Lower leg skin (tissue), 3 donors: Measurements from ENCODE around the gene TNFAIP8L1.

Experiments
- POLR2A ChIP-seq, 2 donors: fragments of 450-650 bp; IDR thresholded peaks; one replicate each; pipeline ENCODE4 v1.6.1; 2016 to 2017; ENCODE audit warnings: antibody characterized with exemption in 2 of 2, mild to moderate bottlenecking in 1 of 2, moderate library complexity in 1 of 2
- TF ChIP-seq, protein P1 (sequence below), 3 donors: fragments of 450-650 bp; IDR thresholded peaks; one replicate each; pipeline ENCODE4 v1.5.1; 2016; ENCODE audit warnings: antibody characterized with exemption in 3 of 3, mild to moderate bottlenecking in 3 of 3, moderate library complexity in 2 of 3

DNA sequence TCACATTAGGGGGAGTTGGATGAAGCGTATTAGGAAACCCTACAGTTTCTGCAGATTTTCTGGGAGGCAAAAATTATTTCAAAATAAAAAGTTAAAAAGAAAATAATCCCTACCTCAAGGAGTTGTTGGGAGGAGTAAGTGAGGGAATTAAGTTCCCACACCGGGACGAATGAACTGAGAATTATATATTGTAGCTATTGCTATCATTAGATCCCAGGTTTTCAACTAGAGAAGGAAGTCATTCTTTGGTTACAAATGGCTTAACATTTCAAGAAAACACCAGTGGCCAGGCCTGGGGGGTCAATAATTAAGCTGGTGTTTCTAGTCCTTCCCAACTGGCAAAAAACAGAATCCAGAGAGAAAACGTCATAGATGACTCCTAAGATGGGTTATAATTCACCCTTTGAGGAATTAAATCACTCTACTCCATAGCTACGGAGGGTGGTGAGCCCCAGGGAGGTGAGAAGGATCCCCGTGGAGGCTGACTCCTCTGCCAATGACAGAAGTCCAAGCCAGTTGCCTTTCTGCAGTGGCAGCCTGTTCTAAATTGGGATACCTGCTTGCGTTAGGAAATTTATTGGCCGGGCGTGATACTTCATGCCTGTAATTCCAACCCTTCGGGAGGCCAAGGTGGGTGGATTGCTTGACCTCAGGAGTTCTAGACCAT, 32.0 kb downstream of the TNFAIP8L1 start:
- TF ChIP-seq, protein P1, sequence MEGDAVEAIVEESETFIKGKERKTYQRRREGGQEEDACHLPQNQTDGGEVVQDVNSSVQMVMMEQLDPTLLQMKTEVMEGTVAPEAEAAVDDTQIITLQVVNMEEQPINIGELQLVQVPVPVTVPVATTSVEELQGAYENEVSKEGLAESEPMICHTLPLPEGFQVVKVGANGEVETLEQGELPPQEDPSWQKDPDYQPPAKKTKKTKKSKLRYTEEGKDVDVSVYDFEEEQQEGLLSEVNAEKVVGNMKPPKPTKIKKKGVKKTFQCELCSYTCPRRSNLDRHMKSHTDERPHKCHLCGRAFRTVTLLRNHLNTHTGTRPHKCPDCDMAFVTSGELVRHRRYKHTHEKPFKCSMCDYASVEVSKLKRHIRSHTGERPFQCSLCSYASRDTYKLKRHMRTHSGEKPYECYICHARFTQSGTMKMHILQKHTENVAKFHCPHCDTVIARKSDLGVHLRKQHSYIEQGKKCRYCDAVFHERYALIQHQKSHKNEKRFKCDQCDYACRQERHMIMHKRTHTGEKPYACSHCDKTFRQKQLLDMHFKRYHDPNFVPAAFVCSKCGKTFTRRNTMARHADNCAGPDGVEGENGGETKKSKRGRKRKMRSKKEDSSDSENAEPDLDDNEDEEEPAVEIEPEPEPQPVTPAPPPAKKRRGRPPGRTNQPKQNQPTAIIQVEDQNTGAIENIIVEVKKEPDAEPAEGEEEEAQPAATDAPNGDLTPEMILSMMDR (IDR thresholded peaks at IDR 0.05), result no peak
- TF ChIP-seq POLR2A (IDR thresholded peaks at IDR 0.05), result no peak
